ENCODE measurements around the gene ZFX. TPM values are rescaled to one million over a fixed set of nuclear protein-coding genes. Genes with fewer than 3 reads are reported as not detected.
A peak's percentile ranks its signal among the peaks of the same experiment; 100 is the strongest.

Gene ZFX
- total RNA-seq, 1 experiment from 2014 or later: 66.8 TPM

DNA sequence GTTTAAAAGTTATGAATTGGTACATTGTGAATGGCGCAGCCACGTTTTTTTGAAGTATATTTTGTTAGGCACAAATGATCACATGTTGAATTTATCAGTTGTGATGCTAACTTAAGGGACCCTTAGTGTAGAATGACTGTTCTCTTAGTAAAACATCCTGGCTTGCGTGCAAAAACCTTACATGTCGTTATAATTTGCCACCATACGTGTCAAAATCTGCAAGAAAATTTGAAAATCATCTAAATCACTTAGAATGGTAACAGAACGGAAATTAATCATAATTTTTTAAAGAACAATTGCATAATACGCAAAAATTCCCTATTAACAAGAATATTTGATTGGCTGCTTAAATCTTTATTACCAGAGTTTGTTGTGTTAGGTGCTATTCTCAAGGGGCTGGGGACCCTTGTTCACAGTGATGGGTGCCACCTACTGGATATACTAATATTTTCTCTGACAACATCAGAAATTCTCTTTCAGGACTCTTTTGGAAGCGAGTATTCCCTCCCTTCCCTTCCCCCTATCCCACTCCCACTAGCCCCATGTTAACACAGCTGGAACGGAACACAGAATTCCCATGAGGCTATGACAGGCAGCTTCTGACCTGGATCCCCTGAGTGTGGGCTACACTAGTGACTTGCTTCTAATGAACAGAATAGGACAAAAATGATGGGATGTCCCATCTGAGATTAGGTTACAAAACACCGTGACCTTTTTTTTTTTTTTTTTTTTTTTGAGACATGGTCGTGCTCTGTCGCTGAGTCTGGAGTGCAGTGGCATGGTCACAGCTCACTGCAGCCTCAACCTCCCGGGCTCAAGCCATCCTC lies 92.5 kb downstream of the ZFX start:
- no peak for DNase-seq
- TF ChIP-seq CTCF (conservative IDR thresholded peaks at IDR 0.05): peak; percentile 64
- H3K14ac ChIP-seq (ENCODE audit: insufficient read depth, low read length): no peak overlapping the region
- no peaks in the 10 kb centered on the region for H4K20me1 ChIP-seq (ENCODE audit: control insufficient read depth, insufficient read depth, insufficient read length)
- no peak overlapping the region for H2BK15ac ChIP-seq (ENCODE audit: low read depth, low read length)
- H2BK12ac ChIP-seq (ENCODE audit: insufficient read length, low read depth, low read length): no peak overlapping the region
- H3K23ac ChIP-seq (ENCODE audit: insufficient read length, low read depth, low read length): no peak overlapping the region
- H3K4ac ChIP-seq (ENCODE audit: low read depth, low read length): no peak overlapping the region
- no peak overlapping the region for H3K4me2 ChIP-seq (ENCODE audit: insufficient read depth, insufficient read length, low read length)
- no peaks in the 10 kb centered on the region for H3K27me3 Mint-ChIP-seq (ENCODE audit: low read depth)
- H3K9ac ChIP-seq (ENCODE audit: extremely low read depth, insufficient read length, low read length): no peak overlapping the region
- no peaks in the 10 kb centered on the region for H3K23me2 ChIP-seq (ENCODE audit: insufficient read length, low read depth, low read length, poor library complexity, severe bottlenecking)
- H3K56ac ChIP-seq (ENCODE audit: insufficient read length, low read depth, low read length): no peak overlapping the region
- H3K4me3 Mint-ChIP-seq: no peak overlapping the region
- no peak overlapping the region for H4K91ac ChIP-seq (ENCODE audit: insufficient read length, low read depth, low read length)
- H3K4me1 Mint-ChIP-seq: peaks cover 24 to 28% of the 10 kb centered on the region in 2 experiments
- H3K27ac ChIP-seq (ENCODE audit: insufficient read length, low read depth, low read length): no peak overlapping the region
- no peak overlapping the region for H4K5ac ChIP-seq (ENCODE audit: insufficient read length, low read depth, low read length)
- no peaks in the 10 kb centered on the region for H3K9me3 Mint-ChIP-seq
- no peak overlapping the region for H4K8ac ChIP-seq (replicated peaks; ENCODE audit: insufficient read length, low read depth, low read length)
- H3K36me3 Mint-ChIP-seq (ENCODE audit: insufficient read depth in 1 of 3, low read depth in 3 of 3): no peaks in the 10 kb centered on the region; a peak in 1 of 7 replicates
- H3T11ph ChIP-seq (ENCODE audit: low read length): no peak overlapping the region
- H3K27me3 ChIP-seq (ENCODE audit: insufficient read depth, low read length): no peaks in the 10 kb centered on the region
- no peak overlapping the region for H2AK5ac ChIP-seq (ENCODE audit: insufficient read length, low read length)
- no peak overlapping the region for H2BK5ac ChIP-seq (ENCODE audit: insufficient read length, low read length)
- no peak overlapping the region for H2AFZ ChIP-seq (ENCODE audit: low read length)
- H3K9me3 ChIP-seq (ENCODE audit: control insufficient read depth, low read depth, low read length): no peaks in the 10 kb centered on the region
- H2BK120ac ChIP-seq (ENCODE audit: low read depth, low read length, poor library complexity, severe bottlenecking): no peak overlapping the region
- H3K18ac ChIP-seq (ENCODE audit: insufficient read length, low read depth, low read length): no peak overlapping the region
- H2BK20ac ChIP-seq (ENCODE audit: low read depth, low read length, poor library complexity, severe bottlenecking): no peak overlapping the region
- H3K4me1 ChIP-seq (ENCODE audit: insufficient read depth, low read length): no peaks in the 10 kb centered on the region
- H3K79me1 ChIP-seq (ENCODE audit: insufficient read depth, low read depth, low read length, poor library complexity, severe bottlenecking): no peaks in the 10 kb centered on the region
- WGBS (ENCODE audit: extremely low coverage, insufficient read length, low lambda C conversion rate): no CpG with 5 or more reads among the region's 13 CpGs
- 0 out of 7 replicates have a peak overlapping the region, but pooled peaks of 1 of the 3 experiments have one; percentile 72 for H3K27ac Mint-ChIP-seq
- H3K79me2 ChIP-seq (ENCODE audit: insufficient read depth, low read length): no peaks in the 10 kb centered on the region
